Suprapubic skin (tissue), 4 donors: ENCODE results near the gene NEB. TPM values are rescaled to one million over a fixed set of nuclear protein-coding genes. Genes with fewer than 3 reads are reported as not detected.

Experiments used
- DNase-seq, 2 donors: peaks; one replicate each; pipeline ENCODE4 v3.0.0-alpha.2; 2019; ENCODE audit warnings: low spot score in 2 of 2
- H3K27ac ChIP-seq: fragments of 200-600 bp; sonication (generic); one replicate; pipeline ENCODE4 v1.5.1; 2019
- H3K27me3 ChIP-seq: fragments of 200-600 bp; sonication (generic); one replicate; pipeline ENCODE4 v1.5.1; 2019
- H3K36me3 ChIP-seq: fragments of 200-600 bp; sonication (generic); one replicate; pipeline ENCODE4 v1.5.1; 2019
- H3K4me1 ChIP-seq: fragments of 200-600 bp; sonication (generic); one replicate; pipeline ENCODE4 v1.5.1; 2019
- H3K4me3 ChIP-seq: fragments of 200-600 bp; sonication (generic); one replicate; pipeline ENCODE4 v1.5.1; 2019; ENCODE audit warnings: mild to moderate bottlenecking
- H3K9me3 ChIP-seq: fragments of 200-600 bp; sonication (generic); one replicate; pipeline ENCODE4 v1.5.1; 2019
- EP300 ChIP-seq: sonication (generic); formaldehyde crosslinking; IDR thresholded peaks from one replicate; pipeline ENCODE4 v1.6.1; 2017; ENCODE audit warnings: antibody characterized with exemption
- POLR2A ChIP-seq, 2 donors: fragments of 450-650 bp; IDR thresholded peaks; one replicate each; pipeline ENCODE4 v1.6.1; 2017; ENCODE audit warnings: antibody characterized with exemption in 2 of 2, mild to moderate bottlenecking in 2 of 2, moderate library complexity in 2 of 2
- POLR2AphosphoS5 ChIP-seq, 3 donors: sonication (generic); formaldehyde crosslinking; IDR thresholded peaks; one replicate each; pipeline ENCODE4 v1.6.1; 2017; ENCODE audit warnings: antibody characterized with exemption in 3 of 3
- WGBS: methylation state at CpG from one replicate; pipeline ENCODE4 v1.1.5; 2018; 5-methylcytosine and 5-hydroxymethylcytosine counted together
- total RNA-seq, 4 donors: library from RNA; depleted of rRNA; stranded (reverse); fragments of >200 nt; gene quantifications; one replicate each; pipeline ENCODE4 v1.1.0, GENCODE V29; 2016
- TF ChIP-seq, protein P1 (sequence below), 2 donors: fragments of 200-600 bp in 1 of 2; fragments of 450-650 bp in 1 of 2; sonication (generic) in 1 of 2; IDR thresholded peaks; one replicate each; pipeline ENCODE4 v1.5.1; 2016 to 2019; ENCODE audit warnings: antibody characterized with exemption in 2 of 2, mild to moderate bottlenecking in 1 of 2, moderate library complexity in 1 of 2

Gene NEB
- total RNA-seq, 4 donors from 2014 or later, result 5.4 to 19.1 (median 7.4) TPM

GRCh38 chr2:151619337-151619989 is 114.8 kb downstream of the NEB start:
- TF ChIP-seq POLR2A (IDR thresholded peaks at IDR 0.05) (no peak), EP300 (no peak), POLR2AphosphoS5 (IDR thresholded peaks at IDR 0.05) (no peak)
- TF ChIP-seq, protein P1, sequence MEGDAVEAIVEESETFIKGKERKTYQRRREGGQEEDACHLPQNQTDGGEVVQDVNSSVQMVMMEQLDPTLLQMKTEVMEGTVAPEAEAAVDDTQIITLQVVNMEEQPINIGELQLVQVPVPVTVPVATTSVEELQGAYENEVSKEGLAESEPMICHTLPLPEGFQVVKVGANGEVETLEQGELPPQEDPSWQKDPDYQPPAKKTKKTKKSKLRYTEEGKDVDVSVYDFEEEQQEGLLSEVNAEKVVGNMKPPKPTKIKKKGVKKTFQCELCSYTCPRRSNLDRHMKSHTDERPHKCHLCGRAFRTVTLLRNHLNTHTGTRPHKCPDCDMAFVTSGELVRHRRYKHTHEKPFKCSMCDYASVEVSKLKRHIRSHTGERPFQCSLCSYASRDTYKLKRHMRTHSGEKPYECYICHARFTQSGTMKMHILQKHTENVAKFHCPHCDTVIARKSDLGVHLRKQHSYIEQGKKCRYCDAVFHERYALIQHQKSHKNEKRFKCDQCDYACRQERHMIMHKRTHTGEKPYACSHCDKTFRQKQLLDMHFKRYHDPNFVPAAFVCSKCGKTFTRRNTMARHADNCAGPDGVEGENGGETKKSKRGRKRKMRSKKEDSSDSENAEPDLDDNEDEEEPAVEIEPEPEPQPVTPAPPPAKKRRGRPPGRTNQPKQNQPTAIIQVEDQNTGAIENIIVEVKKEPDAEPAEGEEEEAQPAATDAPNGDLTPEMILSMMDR (IDR thresholded peaks at IDR 0.05), result no peak
- H3K4me1 ChIP-seq, result no peaks in the 10 kb centered on the region
- H3K27ac ChIP-seq, result no peak overlapping the region
- no peak overlapping the region for H3K4me3 ChIP-seq
- WGBS, result 87% methylated on average over 13 of the region's 13 CpGs
- H3K27me3 ChIP-seq, result no peaks in the 10 kb centered on the region
- H3K36me3 ChIP-seq, result no peaks in the 10 kb centered on the region
- H3K9me3 ChIP-seq, result no peaks in the 10 kb centered on the region
- DNase-seq, result no peak

- Histone ChIP-seq H3K27me3 (no peaks in the 10 kb centered on the region), H3K4me3 (no peak overlapping the region), H3K9me3 (no peaks in the 10 kb centered on the region), H3K4me1 (no peaks in the 10 kb centered on the region), H3K36me3 (no peaks in the 10 kb centered on the region), H3K27ac (no peak overlapping the region)
- DNase-seq, result no peak
- TF ChIP-seq EP300 (no peak), POLR2A (IDR thresholded peaks at IDR 0.05) (no peak), POLR2AphosphoS5 (IDR thresholded peaks at IDR 0.05) (no peak)
- TF ChIP-seq, protein P1 (IDR thresholded peaks at IDR 0.05), result no peak
- WGBS, result 77% methylated on average over 2 of the region's 2 CpGs
Observed at GRCh38 chr2:151616760-151617339, 117.4 kb downstream of the NEB start.

DNA sequence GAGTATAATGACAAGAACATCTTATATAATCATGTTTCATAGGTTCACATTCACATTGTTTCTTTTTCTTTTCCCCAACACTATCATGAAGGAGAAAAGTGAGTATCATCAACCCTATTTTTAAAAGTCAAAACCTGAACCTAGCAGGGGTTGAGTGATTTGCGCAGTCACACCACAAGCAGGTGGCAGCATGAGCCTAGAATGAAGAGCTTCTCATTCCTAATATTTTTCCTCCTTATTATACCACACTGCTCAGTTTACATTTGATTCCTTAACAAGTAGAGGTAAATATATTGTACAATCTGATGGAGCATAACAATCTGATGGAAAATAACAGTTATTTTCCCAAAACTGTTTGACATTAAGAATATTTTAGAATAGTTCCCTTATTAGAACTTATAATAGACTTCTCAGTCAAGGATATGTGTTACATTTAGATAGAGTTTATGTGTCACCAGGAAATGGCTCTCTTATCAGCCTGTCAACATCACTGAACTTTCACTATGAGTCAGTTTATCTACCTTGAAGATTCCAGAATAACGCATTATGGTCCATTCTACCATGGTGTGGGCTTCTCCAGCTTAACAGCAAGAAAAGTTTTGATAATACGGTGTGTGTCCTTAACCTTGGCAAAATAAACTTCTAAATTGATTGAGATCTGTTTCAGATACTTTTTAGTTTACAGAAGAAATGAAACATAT is 119.5 kb downstream of the NEB start:
- TF ChIP-seq POLR2A (IDR thresholded peaks at IDR 0.05), result no peak
- TF ChIP-seq, protein P1 (IDR thresholded peaks at IDR 0.05), result no peak
- no peak for TF ChIP-seq POLR2AphosphoS5 (IDR thresholded peaks at IDR 0.05)
- no peak for TF ChIP-seq EP300
- Histone ChIP-seq H3K27ac (no peak overlapping the region), H3K4me3 (no peak overlapping the region), H3K27me3 (no peaks in the 10 kb centered on the region), H3K4me1 (no peaks in the 10 kb centered on the region), H3K36me3 (no peaks in the 10 kb centered on the region), H3K9me3 (no peaks in the 10 kb centered on the region)
- no peak for DNase-seq
- WGBS, result 89% methylated on average over 3 of the region's 3 CpGs

DNA sequence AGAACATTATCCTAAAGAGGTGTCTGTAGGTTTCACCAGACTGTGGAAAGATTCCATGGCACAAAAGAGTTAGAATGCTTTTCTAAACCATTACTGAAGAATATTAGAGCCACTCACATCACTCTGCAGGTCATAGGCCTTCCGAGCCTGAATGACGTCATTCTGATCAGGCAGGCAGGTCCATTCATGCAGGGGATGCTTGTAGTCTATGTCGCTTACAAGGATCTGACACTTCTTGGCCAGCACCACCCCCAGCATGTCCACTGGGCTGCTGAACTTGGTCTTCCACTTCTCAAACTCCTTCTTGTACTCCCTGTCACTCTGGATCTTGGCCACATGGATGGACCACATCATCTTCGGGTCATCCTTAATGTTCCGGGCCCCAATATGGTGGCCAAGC is 120.1 kb downstream of the NEB start:
- no peaks in the 10 kb centered on the region for H3K4me1 ChIP-seq
- TF ChIP-seq POLR2AphosphoS5 (IDR thresholded peaks at IDR 0.05) (no peak), EP300 (no peak), POLR2A (IDR thresholded peaks at IDR 0.05) (no peak)
- TF ChIP-seq, protein P1 (IDR thresholded peaks at IDR 0.05), result no peak
- WGBS, result 81% methylated on average over 5 of the region's 5 CpGs

DNA sequence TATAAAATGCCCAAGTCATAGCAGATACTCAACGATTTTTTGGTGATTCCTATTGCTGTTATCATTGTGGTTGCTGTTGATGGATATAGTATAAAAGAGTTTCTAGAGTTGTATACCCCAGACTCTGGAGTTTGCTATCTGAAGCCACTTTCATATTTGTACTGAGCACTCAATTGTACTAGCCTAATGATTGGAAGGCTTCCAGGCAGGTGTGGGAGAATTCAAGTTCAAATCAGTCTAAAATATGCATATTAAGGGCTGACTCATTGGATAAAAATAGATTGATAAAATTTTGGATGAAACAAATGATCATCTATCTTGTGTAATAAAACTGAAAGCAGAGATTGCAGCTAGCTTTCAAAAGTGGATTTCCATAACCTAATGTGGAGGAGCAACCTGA is 122.9 kb downstream of the NEB start:
- H3K4me1 ChIP-seq, result no peaks in the 10 kb centered on the region
- no peaks in the 10 kb centered on the region for H3K9me3 ChIP-seq
- WGBS, result 47% methylated on average over 1 of the region's 1 CpG
- TF ChIP-seq POLR2AphosphoS5 (IDR thresholded peaks at IDR 0.05), result no peak
- no peak for TF ChIP-seq EP300
- no peak for TF ChIP-seq POLR2A (IDR thresholded peaks at IDR 0.05)
- TF ChIP-seq, protein P1 (IDR thresholded peaks at IDR 0.05), result no peak
- H3K36me3 ChIP-seq, result no peaks in the 10 kb centered on the region
- H3K27me3 ChIP-seq, result no peaks in the 10 kb centered on the region
- H3K27ac ChIP-seq, result no peak overlapping the region
- DNase-seq, result no peak
- no peak overlapping the region for H3K4me3 ChIP-seq

More for the DNA sequence above, 120.1 kb downstream of the NEB start:
- no peak overlapping the region for H3K27ac ChIP-seq
- no peak overlapping the region for H3K4me3 ChIP-seq
- H3K36me3 ChIP-seq, result no peaks in the 10 kb centered on the region
- DNase-seq, result no peak
- no peaks in the 10 kb centered on the region for H3K9me3 ChIP-seq
- H3K27me3 ChIP-seq, result no peaks in the 10 kb centered on the region
